Measurements from ENCODE around the gene HSDL1.
A peak's percentile ranks its signal among the peaks of the same experiment; 100 is the strongest.

Gene HSDL1

DNA sequence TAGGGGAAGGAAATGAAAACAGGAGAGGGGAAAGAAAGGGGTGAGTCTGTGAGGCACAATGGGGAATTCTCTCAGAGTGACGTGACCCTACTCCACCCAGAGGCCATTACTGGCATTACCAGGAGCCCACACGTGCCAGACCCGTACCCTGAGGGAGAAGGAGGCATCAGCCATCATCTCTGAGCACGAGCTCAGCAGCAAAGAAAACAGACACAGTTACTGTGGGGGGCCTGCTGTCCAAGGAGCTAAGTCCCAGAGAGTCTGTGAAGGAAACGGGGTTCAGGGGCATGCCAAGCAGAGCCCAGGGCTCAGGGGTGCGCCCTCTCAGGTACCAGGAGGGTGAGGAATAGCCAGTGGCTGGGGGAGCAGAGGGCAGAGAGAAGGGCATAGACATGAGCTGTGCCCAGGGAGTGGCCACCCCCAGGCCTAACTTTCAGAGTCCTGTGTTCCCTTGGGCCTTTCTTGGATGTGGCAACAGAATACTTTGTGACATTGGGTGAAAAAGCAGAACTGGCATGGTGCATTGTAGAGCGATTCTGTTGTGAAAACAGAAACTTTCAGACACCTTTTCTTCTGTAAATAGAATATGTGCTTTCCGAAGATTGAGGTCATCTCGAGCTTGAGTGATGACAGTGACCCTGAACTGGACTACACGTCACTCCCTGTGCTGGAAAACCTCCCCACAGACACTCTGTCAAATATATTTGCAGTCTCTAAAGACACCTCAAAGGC lies 30.5 kb upstream of the HSDL1 start:
- DNase-seq, result no peak

- no peak for DNase-seq
These were observed 29.4 kb upstream of the HSDL1 start for GRCh38 chr16:84174396-84174795.

- DNase-seq, result no peak
These were observed 24.9 kb upstream of the HSDL1 start for GRCh38 chr16:84169765-84170310.

GRCh38 chr16:84166796-84167695 lies 22.1 kb upstream of the HSDL1 start:
- DNase-seq, result no peak

DNA sequence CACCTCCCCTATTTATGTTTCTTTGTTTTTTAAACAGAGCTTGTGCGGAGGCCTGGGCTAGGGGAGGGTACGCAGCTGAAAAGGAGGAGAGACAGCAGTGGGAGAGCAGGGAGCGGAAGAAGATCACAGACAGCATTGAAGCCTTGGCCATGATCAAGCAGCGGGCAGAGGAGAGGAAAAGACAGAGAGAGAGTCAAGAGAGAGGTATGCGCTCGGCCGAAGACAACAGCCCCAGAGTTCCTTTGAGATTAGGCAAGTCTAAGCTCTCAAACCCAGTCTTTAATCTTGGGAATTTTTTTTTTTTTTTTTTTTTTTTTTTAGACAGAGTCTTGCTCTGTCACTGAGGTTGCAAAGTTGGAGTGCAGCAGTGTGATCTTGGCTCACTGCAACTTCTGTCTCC lies 20.8 kb upstream of the HSDL1 start:
- DNase-seq, result no peak

DNA sequence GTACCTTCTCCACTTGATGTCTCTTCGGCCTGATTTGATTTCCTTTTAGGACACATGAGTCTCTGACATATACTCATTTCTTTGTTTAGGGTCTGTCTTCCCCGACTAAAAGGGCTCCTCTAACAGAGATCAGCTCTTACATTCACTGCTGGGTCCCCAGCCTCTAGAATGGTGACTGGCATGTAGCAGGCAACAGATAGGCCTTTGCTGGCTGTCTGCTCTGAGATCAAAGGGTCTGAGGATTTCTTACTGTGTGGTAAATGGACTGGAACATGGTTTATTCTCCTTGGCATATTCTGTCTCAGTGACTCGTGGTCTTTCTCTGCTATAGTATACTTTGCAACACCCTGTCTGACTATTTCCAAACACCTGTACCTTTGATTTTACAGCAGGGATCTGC lies 16.8 kb upstream of the HSDL1 start:
- DNase-seq, result no peak

- no peak for DNase-seq
These were observed 16.1 kb upstream of the HSDL1 start for GRCh38 chr16:84161037-84161436.

GRCh38 chr16:84159800-84160199 lies 14.8 kb upstream of the HSDL1 start:
- no peak for DNase-seq

DNA sequence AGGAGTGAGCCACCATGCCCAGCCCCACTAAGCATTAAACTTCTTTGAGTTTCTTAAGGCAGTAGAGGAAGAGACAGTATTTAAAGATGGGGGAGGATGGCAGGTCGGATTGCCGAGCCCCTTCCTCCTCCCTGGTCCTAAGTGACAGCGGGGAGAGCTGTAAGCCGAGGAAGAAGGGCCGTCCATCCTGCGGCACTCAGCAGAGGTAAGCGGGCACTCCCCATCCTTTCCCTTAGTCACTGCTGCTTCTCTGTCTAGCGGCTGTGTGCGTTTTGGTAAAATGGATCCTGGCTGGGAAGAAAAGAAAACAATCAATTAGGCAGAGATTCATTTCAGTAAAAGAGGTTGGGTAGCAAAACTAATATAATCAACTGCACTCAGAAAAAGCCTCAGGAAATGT lies 14.0 kb upstream of the HSDL1 start:
- no peak for DNase-seq

DNA sequence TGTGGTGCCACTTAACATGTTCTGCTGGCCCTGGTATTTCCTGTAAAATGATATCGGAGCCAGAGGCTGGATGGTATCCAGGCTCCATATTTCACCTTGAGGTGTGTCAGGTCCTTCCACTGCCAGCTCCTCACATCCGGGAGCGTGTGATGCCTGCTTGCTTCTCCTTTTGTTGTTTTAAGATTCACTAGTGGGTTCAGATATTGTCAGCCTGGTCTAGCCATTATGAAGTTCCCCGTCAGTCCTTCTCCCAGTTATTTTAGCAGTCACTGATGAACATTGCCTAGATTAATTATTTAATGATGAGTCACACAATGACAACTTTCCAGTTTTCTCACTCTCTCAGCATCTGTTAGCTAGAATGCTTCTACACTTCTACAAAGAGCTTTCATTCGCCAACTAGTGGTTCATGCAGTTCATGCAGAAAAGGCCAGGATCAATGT lies 11.4 kb upstream of the HSDL1 start:
- DNase-seq, result no peak

DNA sequence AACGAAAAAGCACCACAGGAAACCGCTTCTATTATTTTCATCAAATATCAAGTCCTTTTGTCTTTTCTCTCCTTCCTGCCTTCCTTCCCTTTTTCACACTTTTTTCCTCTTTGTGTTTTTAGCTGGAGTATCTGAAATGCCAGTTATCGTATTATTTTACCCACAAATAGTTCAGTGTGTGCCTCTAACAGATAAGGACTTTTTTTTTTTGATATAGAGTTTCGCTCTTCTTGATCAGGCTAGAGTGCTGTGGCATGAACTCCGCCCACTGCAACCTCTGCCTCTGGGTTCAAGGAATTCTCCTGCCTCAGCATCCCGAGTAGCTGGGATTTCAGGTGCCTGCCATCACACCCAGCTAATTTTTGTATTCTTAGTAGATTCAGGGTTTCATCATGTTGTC lies 10.8 kb upstream of the HSDL1 start:
- DNase-seq, result no peak

GRCh38 chr16:84155226-84155625 lies 10.2 kb upstream of the HSDL1 start:
- DNase-seq, result no peak

DNA sequence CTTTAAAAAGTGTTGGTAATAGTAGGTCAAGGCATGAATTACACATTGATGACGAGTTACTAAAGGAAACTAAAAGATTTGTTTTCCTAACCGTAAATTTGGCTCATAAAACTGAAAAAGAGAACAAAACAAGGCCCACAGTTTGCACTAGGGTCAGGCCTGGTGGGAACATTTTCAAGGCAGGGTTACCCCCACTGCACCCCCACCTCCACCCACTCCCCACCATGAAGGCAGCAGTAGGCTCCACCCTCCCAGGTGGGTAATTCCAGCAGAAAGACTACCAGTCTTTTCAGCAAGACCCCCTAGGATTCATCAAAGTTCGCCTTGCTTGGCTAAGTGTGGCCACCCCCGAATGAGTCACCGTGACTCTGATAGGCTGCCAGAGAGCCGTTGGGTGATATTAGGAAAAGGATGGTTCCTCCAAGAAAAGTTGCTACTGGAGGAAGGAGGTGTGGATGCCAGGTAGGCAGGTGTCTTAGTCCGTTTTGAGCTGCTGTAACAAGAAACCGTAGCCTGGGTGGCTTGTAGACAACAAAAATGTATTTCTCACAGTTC lies 8.8 kb upstream of the HSDL1 start:
- DNase-seq, result no peak

DNA sequence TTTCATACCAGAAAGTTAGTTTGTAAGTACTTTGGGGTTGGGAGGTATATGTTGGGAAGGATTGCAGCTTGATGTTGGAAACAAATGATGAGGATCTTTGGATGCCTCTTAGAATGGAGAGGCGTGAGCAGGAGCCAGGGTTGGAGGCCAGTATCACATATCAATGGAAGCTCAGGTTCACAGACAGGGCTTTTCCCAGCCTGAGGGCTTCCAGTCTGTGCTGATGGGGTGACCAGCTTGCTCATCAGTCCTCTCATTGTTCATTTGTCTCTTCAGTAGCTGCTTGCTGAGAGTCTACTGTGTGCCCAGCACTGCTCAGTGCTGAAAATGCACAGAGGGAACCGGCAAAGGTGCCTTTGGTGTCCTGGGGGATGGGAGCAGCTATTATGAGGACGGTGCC lies 5.9 kb upstream of the HSDL1 start:
- DNase-seq, result no peak

GRCh38 chr16:84144209-84144858 lies 643 bp downstream of the HSDL1 start:
- peak; percentile 45 for DNase-seq

DNA sequence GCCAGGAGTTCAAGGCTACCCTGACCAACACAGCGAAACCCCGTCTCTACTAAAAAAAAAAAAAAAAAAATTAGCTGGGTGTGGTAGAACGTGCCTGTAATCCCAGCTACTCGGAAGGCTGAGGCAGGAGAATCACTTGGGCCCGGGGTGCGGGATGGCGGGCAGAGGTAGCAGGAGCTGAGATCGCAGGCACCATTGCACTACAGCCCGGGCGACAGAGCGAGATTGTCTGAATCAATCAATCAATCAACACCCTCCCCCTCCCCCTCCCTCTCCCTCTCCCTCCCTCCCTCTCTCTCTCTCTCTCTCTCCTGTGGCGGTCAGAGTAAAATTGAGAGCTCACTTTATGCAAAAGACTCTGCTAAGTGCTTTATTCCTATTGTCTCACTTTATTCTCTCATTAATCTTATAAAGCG lies 1.2 kb downstream of the HSDL1 start:
- peak; percentile 2 for DNase-seq

GRCh38 chr16:84143081-84143480 lies 1.9 kb downstream of the HSDL1 start:
- DNase-seq, result no peak

- no peak for DNase-seq
These were observed 3.8 kb downstream of the HSDL1 start for GRCh38 chr16:84141143-84141670.

GRCh38 chr16:84139628-84140258 lies 5.2 kb downstream of the HSDL1 start:
- no peak for DNase-seq

DNA sequence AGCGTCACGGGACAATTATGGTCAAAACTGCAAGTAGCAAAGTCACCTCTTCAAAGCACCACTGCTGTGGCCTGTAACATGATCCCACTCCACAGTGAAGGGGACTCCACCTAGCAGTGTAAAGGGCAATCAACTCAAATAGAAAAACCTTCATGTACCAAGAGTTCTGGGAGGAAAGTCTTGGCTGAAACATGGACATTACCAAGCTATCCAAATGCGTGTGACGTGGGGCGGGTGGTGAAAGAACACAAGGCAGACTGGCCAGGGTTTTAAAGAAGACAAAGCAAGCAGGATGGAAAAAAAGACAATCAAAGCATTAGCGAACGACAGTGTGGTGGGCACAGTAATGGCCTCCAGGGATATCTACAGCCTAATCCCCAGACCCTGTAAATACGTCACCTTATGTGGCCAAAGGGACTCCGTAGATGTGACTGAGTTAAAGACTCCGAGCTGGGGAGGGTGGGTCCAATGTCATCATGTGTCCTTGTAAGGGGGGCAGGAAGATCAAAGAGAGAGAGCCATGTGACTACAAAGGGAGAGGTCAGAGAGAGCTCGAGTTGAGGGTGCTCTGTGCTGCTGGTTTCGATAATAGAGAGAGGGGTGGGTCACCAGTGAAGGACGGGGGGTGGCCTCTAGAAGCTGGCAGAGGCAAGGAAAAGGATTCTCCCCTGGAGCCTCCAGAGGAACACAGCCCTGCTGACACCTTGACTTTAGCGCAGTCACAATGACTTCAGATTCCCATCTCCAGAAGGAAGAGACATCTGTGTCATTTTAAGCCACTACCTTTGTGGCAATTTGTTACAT lies 6.0 kb downstream of the HSDL1 start:
- no peak for DNase-seq

DNA sequence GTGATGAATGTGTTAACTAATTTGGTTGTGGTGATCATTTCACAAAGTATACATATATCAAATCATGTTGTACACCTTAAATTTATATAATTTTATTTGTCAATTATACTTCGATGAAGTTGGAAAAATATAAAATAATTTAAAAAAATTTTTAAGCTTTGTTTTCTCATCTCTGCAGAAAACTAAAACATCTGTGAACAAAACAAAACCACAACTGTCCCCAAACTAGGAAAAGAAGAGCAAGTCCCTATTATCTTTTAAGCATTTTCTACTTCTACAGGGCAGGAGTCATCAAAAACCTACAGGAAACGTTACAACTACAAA lies 6.5 kb downstream of the HSDL1 start:
- DNase-seq, result no peak

Data from CD4-positive, alpha-beta T cell treated with Interleukin-12 subunit alpha and Interleukin-12 subunit beta, for 1 hour (primary cell).